GM12891 (cell line): ENCODE results near the gene ICAM3.

Source experiments
- POLR2A ChIP-seq: IDR thresholded peaks from 2 replicates; pipeline ENCODE4 v1.6.1; 2011; ENCODE audit warnings: low read depth, low read length, control low read depth
- POLR2AphosphoS5 ChIP-seq: IDR thresholded peaks from 2 replicates; pipeline ENCODE4 v1.6.1; 2011; ENCODE audit warnings: low read depth, low read length, control low read depth
- SPI1 ChIP-seq: IDR thresholded peaks from 2 replicates; pipeline ENCODE4 v1.6.1; 2011; ENCODE audit warnings: low read depth, low read length, control low read depth

DNA sequence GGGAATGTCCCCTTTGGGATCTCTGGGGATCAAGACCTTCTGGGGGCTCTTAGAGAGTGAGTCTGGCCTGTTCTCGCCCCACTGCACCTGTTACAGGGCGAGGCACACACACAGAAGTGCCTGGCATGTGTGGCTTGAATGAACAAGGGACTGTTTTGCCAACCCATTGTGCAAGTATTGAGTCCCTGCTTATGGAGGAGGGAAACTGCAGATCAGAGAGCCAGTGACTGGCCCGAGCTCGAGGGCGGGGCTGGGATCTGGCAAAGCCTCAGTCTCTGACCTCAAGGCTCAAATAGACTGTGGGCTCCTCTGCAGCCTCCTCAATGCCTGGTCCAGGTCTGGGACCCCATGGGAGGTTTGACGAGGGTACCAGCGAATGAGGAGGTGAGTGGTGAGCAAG, 11.6 kb downstream of the ICAM3 start:
- TF ChIP-seq POLR2A (no peak), SPI1 (no peak), POLR2AphosphoS5 (no peak)
